DMS114 treated with DMSO at 0.1 percent for 48 hours (cell line): Measurements from ENCODE around the gene DGCR2.
"Not testable (repeated sequence)": the region's sequence is repeated elsewhere in the genome, so short reads cannot be mapped to it uniquely, and the experiment has no call there.

ENCODE experiments used
- DNase-seq: peaks from one replicate; lab custom pipeline; 2025; ENCODE audit not compliant: unreplicated experiment; lab: John Stamatoyannopoulos, UW

Gene DGCR2

DNA sequence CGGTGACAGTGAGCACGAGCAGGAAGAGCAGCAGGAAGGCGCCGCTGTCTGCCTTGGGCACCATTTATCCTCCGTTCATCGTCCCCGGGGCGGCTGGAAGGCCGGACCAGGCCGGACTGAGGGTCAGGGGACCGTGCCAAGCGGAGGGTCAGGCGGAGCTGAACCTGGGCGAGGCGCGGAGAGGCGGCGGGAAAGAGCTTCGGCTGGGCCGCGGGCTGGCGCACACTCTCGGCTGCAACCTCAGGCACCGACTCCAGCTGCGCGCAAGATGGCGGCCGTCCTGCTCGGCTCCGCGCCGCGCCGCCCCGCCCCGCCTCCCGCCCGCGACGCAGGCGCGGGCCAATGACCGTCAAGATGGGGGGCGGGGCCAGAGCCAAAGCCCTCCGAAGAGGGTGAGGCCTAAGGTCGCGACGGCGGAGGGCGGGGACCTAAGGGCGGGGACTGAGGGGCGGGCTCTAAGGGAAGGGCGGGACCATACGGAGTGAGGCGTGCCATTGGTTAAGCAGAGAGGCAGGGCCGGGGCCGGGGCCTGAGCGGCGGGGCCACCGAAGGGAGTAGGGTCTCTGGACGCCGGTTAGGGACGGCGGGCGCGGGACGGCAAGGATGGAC, at the start of gene DGCR2:
DGCR2 (minus strand) TSS at position 270 of the 609 bp plus-strand sequence; CDS start at position 64, 206 bp downstream.
- peak; percentile 82 for DNase-seq

GRCh38 chr22:19169947-19170318, 47.7 kb upstream of the DGCR2 start:
- no peak for DNase-seq

GRCh38 chr22:19169002-19169946, 47.1 kb upstream of the DGCR2 start:
- DNase-seq, result no peak

DNA sequence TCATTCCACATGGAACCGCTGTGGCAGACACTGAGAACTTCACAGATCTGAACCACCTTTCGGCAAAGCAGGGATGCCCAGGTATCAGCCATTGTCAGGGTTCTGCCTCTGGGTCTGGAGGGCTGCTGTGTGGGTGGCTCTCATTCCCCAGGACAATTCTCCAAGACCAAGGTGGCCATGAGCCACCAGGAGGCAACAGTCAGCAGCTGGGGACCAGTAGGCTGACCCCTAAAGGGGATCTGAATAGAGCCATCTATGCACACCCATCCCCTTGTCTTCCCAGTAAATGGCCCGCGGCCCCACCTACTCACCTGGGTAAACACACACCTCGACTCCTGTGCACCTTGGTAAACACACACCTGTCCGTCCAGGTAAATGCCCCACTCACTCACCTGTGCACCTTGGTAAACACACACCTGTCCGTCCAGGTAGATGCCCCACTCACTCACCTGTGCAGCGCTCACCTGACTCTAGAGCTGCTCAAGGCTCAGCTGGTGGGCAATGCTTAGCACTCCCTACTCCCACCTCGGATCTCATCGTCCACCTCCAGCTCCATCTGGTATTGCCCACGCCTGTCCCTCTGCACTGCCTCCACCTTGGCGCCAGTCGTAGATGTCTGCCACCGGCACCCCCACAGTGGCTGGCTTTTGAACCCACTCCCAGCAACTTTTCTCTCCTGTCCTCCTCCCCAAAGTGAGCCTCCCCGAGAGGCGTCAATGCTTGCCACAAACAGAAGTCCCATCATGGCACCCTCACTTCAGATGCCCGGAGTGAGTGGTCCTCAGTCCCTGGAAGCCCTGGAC, 46.1 kb upstream of the DGCR2 start:
- DNase-seq, result no peak

DNA sequence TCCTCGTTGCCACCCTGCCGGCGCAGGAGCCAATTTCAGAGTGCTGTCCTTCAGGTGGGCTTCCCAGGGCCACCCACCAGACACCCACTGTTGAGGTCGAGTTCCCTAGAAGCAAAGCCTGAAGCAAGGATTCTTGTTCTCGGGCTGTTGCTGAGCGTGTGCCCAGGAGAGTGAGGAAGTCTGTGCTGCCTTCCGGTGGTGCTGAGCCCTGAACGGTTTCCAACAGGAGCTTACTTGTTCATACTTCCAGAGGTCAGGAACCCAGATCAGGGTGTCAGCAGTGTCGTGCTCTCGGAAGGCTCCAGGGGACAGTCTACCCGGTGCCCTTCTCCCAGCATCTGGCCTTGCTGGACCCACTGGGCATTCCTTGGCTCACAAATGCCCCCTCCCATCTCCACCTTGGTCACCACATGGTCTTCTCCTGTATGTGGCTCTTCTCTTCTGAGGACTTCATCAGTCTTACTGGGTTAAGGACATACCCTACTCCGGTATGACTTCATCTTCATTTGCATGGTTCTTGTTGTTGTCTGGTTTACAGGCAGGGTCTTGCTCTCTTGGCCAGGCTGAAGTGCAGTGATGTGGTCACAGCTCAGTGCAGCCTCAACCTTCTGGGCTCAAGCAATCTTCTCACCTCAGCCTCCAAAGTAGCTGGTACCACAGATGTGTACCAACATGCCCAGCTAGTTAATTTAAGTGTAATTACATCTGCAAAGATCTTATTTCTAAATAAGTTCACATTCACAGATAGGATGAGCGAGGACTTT, 45.1 kb upstream of the DGCR2 start:
- no peak for DNase-seq

GRCh38 chr22:19166421-19166820, 44.2 kb upstream of the DGCR2 start:
- no peak for DNase-seq

GRCh38 chr22:19164425-19164824, 42.2 kb upstream of the DGCR2 start:
- DNase-seq, result no peak

DNA sequence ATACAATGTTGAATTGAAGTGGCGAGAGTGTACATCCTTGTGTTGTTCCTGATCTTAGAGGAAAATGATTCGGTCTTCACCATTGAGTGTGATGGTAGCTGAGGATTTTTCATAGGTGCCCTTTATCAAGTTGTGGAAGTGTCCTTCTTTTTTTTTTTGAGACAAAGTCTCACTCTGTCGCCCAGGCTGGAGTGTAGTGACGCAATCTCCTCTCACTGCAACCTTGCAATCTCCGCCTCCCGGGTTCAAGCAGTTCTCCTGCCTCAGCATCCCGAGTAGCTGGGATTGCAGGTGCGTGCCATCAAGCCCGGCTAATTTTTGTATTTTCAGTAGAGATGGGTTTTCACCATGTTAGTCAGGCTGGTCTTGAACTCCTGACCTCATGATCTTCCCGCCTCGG, 36.4 kb upstream of the DGCR2 start:
- not testable (repeated sequence) for DNase-seq

GRCh38 chr22:19156109-19156508, 33.9 kb upstream of the DGCR2 start:
- DNase-seq, result not testable (repeated sequence)

- no peak for DNase-seq
Measured at GRCh38 chr22:19152942-19153883, 31.0 kb upstream of the DGCR2 start.

DNA sequence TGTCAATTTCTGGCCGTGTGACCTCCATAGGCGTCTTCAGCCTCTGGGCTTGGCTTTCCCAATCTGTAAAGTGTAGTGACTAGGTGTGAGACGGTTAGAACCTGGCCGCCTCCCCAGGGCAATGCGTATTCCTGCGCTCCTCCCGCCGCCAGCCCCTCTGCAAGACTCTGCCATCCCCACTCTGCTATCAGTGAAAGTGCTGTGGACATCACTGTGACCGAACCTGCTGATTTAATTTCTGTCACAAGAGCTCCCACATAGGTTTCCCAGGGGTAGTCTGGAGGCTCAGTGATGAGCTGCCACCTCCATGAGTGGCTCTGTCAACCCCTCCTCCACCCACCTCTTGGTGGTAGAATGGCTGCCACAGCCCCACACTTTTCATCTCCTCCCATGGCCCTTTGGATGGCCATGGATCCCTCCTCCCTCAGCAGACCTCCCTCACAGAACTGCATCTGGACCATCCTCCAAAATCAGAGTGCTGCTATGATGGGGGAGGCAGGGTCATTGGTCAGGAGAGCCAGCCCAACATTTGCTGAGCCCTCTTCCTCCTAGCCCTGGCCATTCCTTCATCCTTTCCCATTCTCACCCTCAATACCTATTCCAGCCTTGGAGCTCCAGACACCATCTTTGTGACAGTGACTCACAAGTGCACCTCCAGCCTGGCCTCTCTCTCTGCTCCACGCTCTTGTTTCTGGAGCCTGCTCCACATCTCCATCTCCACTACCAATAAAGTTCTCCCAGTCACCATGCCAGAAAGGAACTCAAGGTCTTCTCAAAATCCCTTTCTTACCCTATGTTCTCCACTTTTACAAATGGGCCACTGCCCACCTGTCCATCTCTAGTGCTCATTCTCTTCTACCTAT, 29.3 kb upstream of the DGCR2 start:
- no peak for DNase-seq

DNA sequence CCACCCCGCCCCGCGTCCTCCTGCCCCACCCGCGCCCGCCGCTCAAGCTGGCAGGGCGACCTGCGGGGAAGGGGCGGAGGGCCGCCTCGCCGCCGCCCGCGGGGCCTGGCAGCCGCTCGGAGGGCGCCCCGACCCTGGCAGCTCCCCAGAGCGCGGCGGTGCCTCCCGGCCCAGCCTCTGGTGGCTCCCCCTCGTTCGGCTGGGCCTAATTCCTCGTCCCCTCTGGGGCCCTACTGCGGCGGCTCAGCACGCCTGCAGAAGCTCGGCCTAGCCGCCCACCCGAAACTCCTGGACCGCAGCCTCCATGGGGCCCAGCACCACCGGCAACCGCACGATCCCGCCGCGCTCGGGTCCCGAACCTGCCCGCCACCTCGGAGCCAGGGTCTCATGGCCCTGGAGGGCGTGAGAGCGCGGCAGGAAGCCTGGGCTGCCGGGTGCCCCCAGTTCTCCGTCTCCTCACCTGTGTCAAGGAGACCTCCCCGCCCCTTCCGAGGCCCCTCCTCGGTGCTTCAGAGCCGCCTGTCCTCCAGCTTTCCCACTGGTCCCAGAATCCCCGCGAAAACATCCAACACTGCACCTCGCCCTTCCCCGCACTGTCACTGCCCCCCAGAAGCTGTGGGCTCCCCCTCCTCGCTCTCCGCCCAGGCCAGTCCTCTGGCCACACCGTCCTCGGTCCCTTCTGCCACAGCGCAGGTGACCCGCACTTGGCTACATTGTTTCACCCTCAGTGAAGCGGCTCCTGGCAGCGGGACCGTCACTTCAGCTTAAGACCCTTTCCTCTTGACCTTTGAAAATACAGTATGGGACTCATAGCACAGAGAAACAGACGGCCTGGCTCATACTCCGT, 28.5 kb upstream of the DGCR2 start:
- DNase-seq, result no peak

DNA sequence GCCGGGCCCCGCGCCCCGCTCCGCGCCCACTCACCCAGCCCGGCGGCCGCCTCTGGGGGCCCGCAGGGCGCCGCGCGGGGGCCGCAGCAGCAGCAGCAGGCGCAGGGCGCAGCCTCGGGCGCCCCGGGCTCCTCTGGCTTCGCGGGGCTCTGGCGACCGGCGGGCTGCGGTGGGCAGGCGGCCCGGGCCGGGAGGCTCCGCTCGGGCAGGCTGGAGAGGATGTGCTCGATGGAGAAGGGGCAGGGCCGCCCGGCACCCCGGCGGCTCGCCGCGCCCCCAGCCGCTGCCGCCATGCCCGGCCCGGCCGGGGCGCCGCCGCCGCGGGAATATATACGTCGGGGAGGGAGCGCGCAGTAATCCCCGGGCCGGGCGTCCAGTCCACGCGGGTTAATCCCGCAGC, 27.8 kb upstream of the DGCR2 start, which contains the start of gene GSC2:
GSC2 (minus strand) TSS at position 302 of the 400 bp plus-strand sequence; CDS start at position 293, 9 bp downstream.
- DNase-seq, result no peak

- no peak for DNase-seq
Measured at GRCh38 chr22:19149047-19149883, 27.1 kb upstream of the DGCR2 start.

DNA sequence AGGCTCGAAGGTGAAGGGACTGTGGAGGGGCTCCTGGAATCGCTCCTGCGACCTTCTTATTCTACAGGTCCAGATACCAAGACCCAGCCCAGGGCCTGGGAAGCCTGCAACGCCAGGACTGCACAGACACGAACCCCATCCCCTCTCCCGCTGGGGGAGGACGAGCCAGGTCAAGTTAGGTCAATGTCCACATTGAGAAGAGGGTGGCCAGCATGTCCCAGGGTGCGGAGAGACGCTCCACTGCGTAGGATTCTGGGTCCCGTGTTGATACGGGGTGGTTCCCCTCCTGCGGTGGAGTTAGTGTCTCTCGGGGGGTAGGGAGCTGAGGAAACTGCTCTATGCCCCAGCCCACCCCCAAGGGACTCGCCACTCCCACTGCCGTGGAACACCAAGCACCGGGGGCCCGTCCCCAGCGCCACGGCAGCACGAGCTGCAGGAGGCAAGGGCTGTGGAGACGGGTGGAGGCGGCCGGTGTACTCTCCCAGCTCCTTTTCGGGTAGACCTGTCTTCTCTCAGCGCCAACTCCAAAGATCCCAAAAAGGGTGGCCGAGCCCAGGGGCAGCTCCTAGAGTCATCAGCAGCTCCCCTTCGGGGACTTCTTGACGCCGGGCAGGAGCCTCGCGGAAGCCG, 26.3 kb upstream of the DGCR2 start:
- no peak for DNase-seq

- no peak for DNase-seq
Measured at GRCh38 chr22:19147195-19147780, 25.1 kb upstream of the DGCR2 start.
